Hepatocyte (in vitro differentiated cells): ENCODE data around the gene KLHL26.

Experiments used
- EZH2 ChIP-seq: fragments of 200-600 bp; sonication (generic); IDR thresholded peaks from 2 replicates; pipeline ENCODE4 v1.6.1; 2016; ENCODE audit warnings: antibody characterized with exemption, mild to moderate bottlenecking, borderline replicate concordance
- TF ChIP-seq, protein P1 (sequence below): fragments of 200-600 bp; sonication (generic); IDR thresholded peaks from 2 replicates; pipeline ENCODE4 v1.5.1; 2016; ENCODE audit warnings: antibody characterized with exemption, mild to moderate bottlenecking; ENCODE audit not compliant: poor library complexity

DNA sequence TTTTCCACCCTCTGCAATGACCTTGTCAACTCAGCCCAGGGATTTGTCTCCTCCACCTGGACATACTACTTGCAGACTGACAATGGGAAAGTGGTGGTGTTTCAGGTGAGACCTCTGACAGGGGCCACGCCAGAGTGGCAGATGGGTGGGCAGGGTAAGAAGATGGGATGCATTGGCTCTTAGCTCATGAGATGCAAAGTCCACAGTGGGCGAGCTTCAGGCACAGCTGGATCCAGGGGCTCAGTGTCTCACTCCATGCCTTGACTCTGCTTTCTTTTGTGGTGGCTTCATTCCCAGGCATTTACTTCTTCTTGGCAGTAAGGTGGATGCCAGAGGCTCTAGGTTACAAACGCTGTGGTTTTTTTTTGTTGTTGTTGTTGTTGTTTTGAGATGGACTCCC lies 20.8 kb upstream of the KLHL26 start:
- TF ChIP-seq, protein P1, sequence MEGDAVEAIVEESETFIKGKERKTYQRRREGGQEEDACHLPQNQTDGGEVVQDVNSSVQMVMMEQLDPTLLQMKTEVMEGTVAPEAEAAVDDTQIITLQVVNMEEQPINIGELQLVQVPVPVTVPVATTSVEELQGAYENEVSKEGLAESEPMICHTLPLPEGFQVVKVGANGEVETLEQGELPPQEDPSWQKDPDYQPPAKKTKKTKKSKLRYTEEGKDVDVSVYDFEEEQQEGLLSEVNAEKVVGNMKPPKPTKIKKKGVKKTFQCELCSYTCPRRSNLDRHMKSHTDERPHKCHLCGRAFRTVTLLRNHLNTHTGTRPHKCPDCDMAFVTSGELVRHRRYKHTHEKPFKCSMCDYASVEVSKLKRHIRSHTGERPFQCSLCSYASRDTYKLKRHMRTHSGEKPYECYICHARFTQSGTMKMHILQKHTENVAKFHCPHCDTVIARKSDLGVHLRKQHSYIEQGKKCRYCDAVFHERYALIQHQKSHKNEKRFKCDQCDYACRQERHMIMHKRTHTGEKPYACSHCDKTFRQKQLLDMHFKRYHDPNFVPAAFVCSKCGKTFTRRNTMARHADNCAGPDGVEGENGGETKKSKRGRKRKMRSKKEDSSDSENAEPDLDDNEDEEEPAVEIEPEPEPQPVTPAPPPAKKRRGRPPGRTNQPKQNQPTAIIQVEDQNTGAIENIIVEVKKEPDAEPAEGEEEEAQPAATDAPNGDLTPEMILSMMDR = no peak
- TF ChIP-seq EZH2 = no peak
